ENCODE data around the gene KIF2C.

The KIF2C gene

GRCh38 chr1:44780583-44781121 is 41.0 kb downstream of the KIF2C start:
- H3K4me1 ChIP-seq (ENCODE audit: low read depth, poor library complexity, severe bottlenecking) = peaks cover 19% of the 10 kb centered on the region
- H3K4me3 ChIP-seq (IDR thresholded peaks at IDR 0.05; ENCODE audit: insufficient read depth, low read depth, low read length) = no peak overlapping the region
- H3K79me2 ChIP-seq (ENCODE audit: insufficient read depth, low read depth) = peaks cover 37% of the 10 kb centered on the region
- no peak overlapping the region for H2AFZ ChIP-seq (ENCODE audit: low read depth)
- H3K36me3 ChIP-seq (ENCODE audit: insufficient read depth) = peaks cover 23% of the 10 kb centered on the region; the same call in 1 of the 2 replicates
- H3K27me3 ChIP-seq (ENCODE audit: insufficient read depth, low read depth) = no peaks in the 10 kb centered on the region
- H4K20me1 ChIP-seq (ENCODE audit: insufficient read depth) = peaks cover 6% of the 10 kb centered on the region; the same call in 1 of the 2 replicates
- no peak overlapping the region for H3K9ac ChIP-seq
- TF ChIP-seq CTCF (conservative IDR thresholded peaks at IDR 0.05; ENCODE audit: low read depth, low read length) = no peak
- H3K4me2 ChIP-seq = no peak overlapping the region
- no peak overlapping the region for H3K27ac ChIP-seq

- Histone ChIP-seq H3K36me3 (ENCODE audit: insufficient read depth) (peaks cover 8% of the 10 kb centered on the region; the same call in 1 of the 2 replicates), H3K27me3 (ENCODE audit: insufficient read depth, low read depth) (no peaks in the 10 kb centered on the region), H3K9ac (peak overlapping the region; percentile 48; the same call in 1 of the 2 replicates), H3K79me2 (ENCODE audit: insufficient read depth, low read depth) (peaks cover 7% of the 10 kb centered on the region; the same call in 1 of the 2 replicates), H3K4me3 (IDR thresholded peaks at IDR 0.05; ENCODE audit: insufficient read depth, low read depth, low read length) (no peak overlapping the region), H3K4me2 (peak overlapping the region; percentile 9; the same call in 1 of the 2 replicates), H3K4me1 (ENCODE audit: low read depth, poor library complexity, severe bottlenecking) (no peaks in the 10 kb centered on the region), H4K20me1 (ENCODE audit: insufficient read depth) (no peaks in the 10 kb centered on the region), H3K27ac (peak overlapping the region; percentile 18; the same call in 1 of the 2 replicates), H2AFZ (ENCODE audit: low read depth) (no peak overlapping the region)
- TF ChIP-seq CTCF (conservative IDR thresholded peaks at IDR 0.05; ENCODE audit: low read depth, low read length) = no peak
Observed at GRCh38 chr1:44783697-44784093, 44.1 kb downstream of the KIF2C start.

GRCh38 chr1:44784094-44785028 is 44.7 kb downstream of the KIF2C start:
- Histone ChIP-seq H3K9ac (peak overlapping the region; percentile 48; the same call in 1 of the 2 replicates), H3K4me2 (peak overlapping the region; percentile 9; the same call in 1 of the 2 replicates), H3K4me1 (ENCODE audit: low read depth, poor library complexity, severe bottlenecking) (no peaks in the 10 kb centered on the region), H3K27me3 (ENCODE audit: insufficient read depth, low read depth) (no peaks in the 10 kb centered on the region), H2AFZ (ENCODE audit: low read depth) (no peak overlapping the region), H3K36me3 (ENCODE audit: insufficient read depth) (peaks cover 1% of the 10 kb centered on the region; the same call in 1 of the 2 replicates), H3K27ac (0 out of 2 replicates have a peak overlapping the region, but pooled peaks have one; percentile 18), H4K20me1 (ENCODE audit: insufficient read depth) (no peaks in the 10 kb centered on the region), H3K4me3 (IDR thresholded peaks at IDR 0.05; ENCODE audit: insufficient read depth, low read depth, low read length) (no peak overlapping the region), H3K79me2 (ENCODE audit: insufficient read depth, low read depth) (peaks cover 2% of the 10 kb centered on the region; the same call in 1 of the 2 replicates)
- no peak for TF ChIP-seq CTCF (conservative IDR thresholded peaks at IDR 0.05; ENCODE audit: low read depth, low read length)

GRCh38 chr1:44785029-44785380 is 45.4 kb downstream of the KIF2C start:
- no peak overlapping the region for H3K27ac ChIP-seq
- no peaks in the 10 kb centered on the region for H3K4me1 ChIP-seq (ENCODE audit: low read depth, poor library complexity, severe bottlenecking)
- no peaks in the 10 kb centered on the region for H3K27me3 ChIP-seq (ENCODE audit: insufficient read depth, low read depth)
- no peak overlapping the region for H3K9ac ChIP-seq
- no peak overlapping the region for H2AFZ ChIP-seq (ENCODE audit: low read depth)
- no peak for TF ChIP-seq CTCF (conservative IDR thresholded peaks at IDR 0.05; ENCODE audit: low read depth, low read length)
- no peaks in the 10 kb centered on the region for H3K79me2 ChIP-seq (ENCODE audit: insufficient read depth, low read depth)
- H3K4me2 ChIP-seq = no peak overlapping the region
- no peaks in the 10 kb centered on the region for H3K36me3 ChIP-seq (ENCODE audit: insufficient read depth)
- no peak overlapping the region for H3K4me3 ChIP-seq (IDR thresholded peaks at IDR 0.05; ENCODE audit: insufficient read depth, low read depth, low read length)
- H4K20me1 ChIP-seq (ENCODE audit: insufficient read depth) = no peaks in the 10 kb centered on the region

All from KMS-11 (cell line).